ENCODE results near the gene LMX1B. TPM values are rescaled to one million over a fixed set of nuclear protein-coding genes. Genes with fewer than 3 reads are reported as not detected.

The LMX1B gene
- total RNA-seq, 1 experiment from 2014 or later = 0.55 TPM

DNA sequence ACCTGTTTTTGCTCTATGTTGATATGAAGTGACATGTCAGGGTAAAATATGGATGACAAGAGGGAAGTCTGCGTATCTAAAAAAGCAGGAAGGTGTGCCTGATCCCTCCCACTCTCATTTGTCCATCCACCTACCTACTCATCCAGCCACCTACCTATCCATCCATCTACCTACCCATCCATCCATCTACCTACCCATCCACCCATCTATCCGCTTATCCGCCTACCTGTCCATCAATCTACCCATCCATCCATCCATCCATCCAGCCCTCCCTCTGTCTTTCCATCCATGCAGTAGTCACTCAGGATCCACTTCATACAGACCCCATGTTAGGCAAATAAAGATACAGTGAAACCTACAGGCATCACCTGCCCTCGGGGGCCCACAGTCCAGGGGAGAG lies 32.4 kb downstream of the LMX1B start:
- Histone ChIP-seq H3K79me2 (ENCODE audit: low read length) (no peaks in the 10 kb centered on the region), H3K4me2 (ENCODE audit: low read length) (no peak overlapping the region), H3K9me3 (ENCODE audit: low read length) (no peaks in the 10 kb centered on the region), H3K9me2 (replicated peaks; ENCODE audit: low read length) (no peaks in the 10 kb centered on the region), H3K4me3 (ENCODE audit: low read length) (no peak overlapping the region), H3K36me3 (ENCODE audit: low read depth, low read length) (no peaks in the 10 kb centered on the region), H3K27ac (ENCODE audit: low read length) (no peak overlapping the region), H3K4me1 (ENCODE audit: insufficient read depth, low read length) (no peaks in the 10 kb centered on the region), H3F3A (ENCODE audit: low read length, unreplicated experiment) (no peaks in the 10 kb centered on the region), H2AFZ (ENCODE audit: low read length) (no peak overlapping the region), H4K20me1 (ENCODE audit: low read length) (no peaks in the 10 kb centered on the region), H3K27me3 (ENCODE audit: low read length) (peaks cover 14% of the 10 kb centered on the region), H3K9ac (ENCODE audit: low read length) (no peak overlapping the region)
- ATAC-seq (no peak), DNase-seq (no peak)
- POLR2A ChIA-PET (ENCODE audit: unreplicated experiment) = no interaction called here
- intact Hi-C loops (cut with micrococcal nuclease) = no loop called here
- CTCF ChIA-PET = no interaction called here
- no TSS peak for BruUV-seq (replicated peaks)
- no peak for TF ChIP-seq EZH2 (IDR thresholded peaks at IDR 0.05; ENCODE audit: low read length, unreplicated experiment)
- TF ChIP-seq CTCF (conservative IDR thresholded peaks at IDR 0.05; ENCODE audit: low read depth, low read length) = no peak
- no peak for TF ChIP-seq EZH2phosphoT487 (IDR thresholded peaks at IDR 0.05; ENCODE audit: borderline replicate concordance, low read length)

- Histone ChIP-seq H3K79me2 (ENCODE audit: low read length) (no peaks in the 10 kb centered on the region), H3F3A (ENCODE audit: low read length, unreplicated experiment) (no peaks in the 10 kb centered on the region), H3K9me2 (replicated peaks; ENCODE audit: low read length) (no peaks in the 10 kb centered on the region), H3K4me2 (ENCODE audit: low read length) (no peak overlapping the region), H4K20me1 (ENCODE audit: low read length) (no peaks in the 10 kb centered on the region), H3K9me3 (ENCODE audit: low read length) (no peaks in the 10 kb centered on the region), H3K27me3 (ENCODE audit: low read length) (peaks cover 19% of the 10 kb centered on the region), H3K9ac (ENCODE audit: low read length) (no peak overlapping the region), H3K27ac (ENCODE audit: low read length) (no peak overlapping the region), H2AFZ (ENCODE audit: low read length) (no peak overlapping the region), H3K36me3 (ENCODE audit: low read depth, low read length) (no peaks in the 10 kb centered on the region), H3K4me3 (ENCODE audit: low read length) (no peak overlapping the region), H3K4me1 (ENCODE audit: insufficient read depth, low read length) (no peaks in the 10 kb centered on the region)
- no TSS peak for BruUV-seq (replicated peaks)
- no peak for TF ChIP-seq EZH2 (IDR thresholded peaks at IDR 0.05; ENCODE audit: low read length, unreplicated experiment)
- TF ChIP-seq EZH2phosphoT487 (IDR thresholded peaks at IDR 0.05; ENCODE audit: borderline replicate concordance, low read length) = no peak
- TF ChIP-seq CTCF (conservative IDR thresholded peaks at IDR 0.05; ENCODE audit: low read depth, low read length) = no peak
- CTCF ChIA-PET = no interaction called here
- POLR2A ChIA-PET (ENCODE audit: unreplicated experiment) = no interaction called here
- intact Hi-C loops (cut with micrococcal nuclease) = no loop called here
- DNase-seq (no peak), ATAC-seq (no peak)
These were observed 34.1 kb downstream of the LMX1B start for GRCh38 chr9:126647585-126648411.

GRCh38 chr9:126649477-126649876 lies 35.7 kb downstream of the LMX1B start:
- H3K9me3 ChIP-seq (ENCODE audit: low read length) = no peaks in the 10 kb centered on the region
- no peaks in the 10 kb centered on the region for H3K4me1 ChIP-seq (ENCODE audit: insufficient read depth, low read length)
- intact Hi-C loops (cut with micrococcal nuclease) = no loop called here
- DNase-seq = no peak
- no peak overlapping the region for H2AFZ ChIP-seq (ENCODE audit: low read length)
- ATAC-seq = no peak
- no peaks in the 10 kb centered on the region for H4K20me1 ChIP-seq (ENCODE audit: low read length)
- TF ChIP-seq EZH2phosphoT487 (IDR thresholded peaks at IDR 0.05; ENCODE audit: borderline replicate concordance, low read length) = no peak
- no peak for TF ChIP-seq EZH2 (IDR thresholded peaks at IDR 0.05; ENCODE audit: low read length, unreplicated experiment)
- TF ChIP-seq CTCF (conservative IDR thresholded peaks at IDR 0.05; ENCODE audit: low read depth, low read length) = no peak
- ChIA-PET POLR2A (ENCODE audit: unreplicated experiment) (no interaction called here), CTCF (no interaction called here)
- H3K27ac ChIP-seq (ENCODE audit: low read length) = no peak overlapping the region
- H3K4me2 ChIP-seq (ENCODE audit: low read length) = no peak overlapping the region
- H3K9me2 ChIP-seq (replicated peaks; ENCODE audit: low read length) = no peaks in the 10 kb centered on the region
- H3K79me2 ChIP-seq (ENCODE audit: low read length) = no peaks in the 10 kb centered on the region
- no peak overlapping the region for H3K4me3 ChIP-seq (ENCODE audit: low read length)
- H3K36me3 ChIP-seq (ENCODE audit: low read depth, low read length) = no peaks in the 10 kb centered on the region
- peaks cover 10% of the 10 kb centered on the region for H3K27me3 ChIP-seq (ENCODE audit: low read length)
- no peaks in the 10 kb centered on the region for H3F3A ChIP-seq (ENCODE audit: low read length, unreplicated experiment)
- no TSS peak for BruUV-seq (replicated peaks)
- no peak overlapping the region for H3K9ac ChIP-seq (ENCODE audit: low read length)
